ENCODE measurements around the gene AAMP.
A peak's percentile ranks its signal among the peaks of the same experiment; 100 is the strongest.

Gene AAMP

GRCh38 chr2:218217360-218218267 lies 52.3 kb downstream of the AAMP start:
- no peaks in the 10 kb centered on the region for H3K9me2 ChIP-seq (replicated peaks; ENCODE audit: insufficient read depth, low read length)
- peaks cover 4% of the 10 kb centered on the region; the same call in 1 of the 2 replicates for H4K20me1 ChIP-seq (ENCODE audit: insufficient read depth, low read length)
- peak overlapping the region; percentile 18; the same call in 1 of the 2 replicates for H2AFZ ChIP-seq (ENCODE audit: low read length)
- TF ChIP-seq CTCF (IDR thresholded peaks at IDR 0.05; ENCODE audit: low read length), result no peak
- TF ChIP-seq EZH2phosphoT487 (IDR thresholded peaks at IDR 0.05; ENCODE audit: low read length), result no peak
- no peak for TF ChIP-seq EZH2 (optimal IDR thresholded peaks at IDR 0.05; ENCODE audit: low read depth, low read length)
- peak overlapping the region; percentile 92 for H3K9ac ChIP-seq (ENCODE audit: low read length)
- H3K79me2 ChIP-seq (ENCODE audit: low read length), result peaks cover 64% of the 10 kb centered on the region
- peak overlapping the region; percentile 85 for H3K27ac ChIP-seq (ENCODE audit: low read length)
- H3K4me3 ChIP-seq (ENCODE audit: low read length), result peak overlapping the region; percentile 94
- no peaks in the 10 kb centered on the region for H3K9me3 ChIP-seq (replicated peaks; ENCODE audit: insufficient read depth, low read length)
- peaks cover 58% of the 10 kb centered on the region for H3F3A ChIP-seq (ENCODE audit: insufficient read depth, low read length)
- H3K27me3 ChIP-seq (replicated peaks; ENCODE audit: insufficient read depth, low read length), result no peaks in the 10 kb centered on the region
- peak overlapping the region; percentile 88 for H3K4me2 ChIP-seq (ENCODE audit: low read depth, low read length)
- H3K4me1 ChIP-seq (ENCODE audit: low read length), result peaks cover 28% of the 10 kb centered on the region
- H3K36me3 ChIP-seq (replicated peaks; ENCODE audit: insufficient read depth, low read length), result peaks cover 13% of the 10 kb centered on the region; the same call in 1 of the 2 replicates
- peak; percentile 40 for DNase-seq

GRCh38 chr2:218216674-218217359 lies 53.1 kb downstream of the AAMP start, which contains the start of gene ARPC2:
Gene ARPC2 (plus strand): TSS chr2:218217189. CDS start chr2:218217471, 282 bp downstream.
- Histone ChIP-seq H3K27ac (ENCODE audit: low read length) (peak within 1 kb of the TSS; percentile 85), H3K9me2 (replicated peaks; ENCODE audit: insufficient read depth, low read length) (no peaks in the 10 kb centered on the region), H3K4me1 (ENCODE audit: low read length) (peaks cover 20% of the 10 kb centered on the region), H4K20me1 (ENCODE audit: insufficient read depth, low read length) (peaks cover 4% of the 10 kb centered on the region; the same call in 1 of the 2 replicates), H3K9ac (ENCODE audit: low read length) (peak within 1 kb of the TSS; percentile 92), H3K4me2 (ENCODE audit: low read depth, low read length) (peak within 1 kb of the TSS; percentile 88), H3K4me3 (ENCODE audit: low read length) (peak within 1 kb of the TSS; percentile 94), H3K79me2 (ENCODE audit: low read length) (peaks cover 56% of the 10 kb centered on the region), H3K36me3 (replicated peaks; ENCODE audit: insufficient read depth, low read length) (peaks cover 10% of the 10 kb centered on the region; the same call in 1 of the 2 replicates), H3F3A (ENCODE audit: insufficient read depth, low read length) (peaks cover 52% of the 10 kb centered on the region), H3K27me3 (replicated peaks; ENCODE audit: insufficient read depth, low read length) (no peaks in the 10 kb centered on the region), H2AFZ (ENCODE audit: low read length) (peak within 1 kb of the TSS; percentile 98), H3K9me3 (replicated peaks; ENCODE audit: insufficient read depth, low read length) (no peaks in the 10 kb centered on the region)
- no peak for TF ChIP-seq EZH2 (optimal IDR thresholded peaks at IDR 0.05; ENCODE audit: low read depth, low read length)
- no peak for TF ChIP-seq CTCF (IDR thresholded peaks at IDR 0.05; ENCODE audit: low read length)
- no peak for TF ChIP-seq EZH2phosphoT487 (IDR thresholded peaks at IDR 0.05; ENCODE audit: low read length)
- peak; percentile 94 for DNase-seq

DNA sequence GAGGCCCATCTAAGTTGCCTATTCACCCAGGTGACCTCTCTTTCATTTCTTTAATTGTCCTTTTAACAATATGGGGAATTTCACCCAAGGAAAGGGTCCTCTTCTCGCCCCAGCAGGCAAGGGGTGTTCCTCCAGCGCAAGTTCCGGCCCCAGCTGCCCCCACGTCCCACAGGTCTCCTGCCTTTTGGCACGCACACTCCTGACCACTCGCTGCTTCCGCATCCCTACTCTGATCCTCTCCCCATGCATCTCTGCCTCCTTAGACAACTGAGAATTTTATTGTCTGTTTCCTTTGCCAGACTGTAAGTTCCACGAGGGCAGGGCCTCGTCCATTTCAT lies 53.6 kb downstream of the AAMP start:
- H3K4me2 ChIP-seq (ENCODE audit: low read depth, low read length), result peak overlapping the region; percentile 85
- H2AFZ ChIP-seq (ENCODE audit: low read length), result peak overlapping the region; percentile 98
- DNase-seq, result no peak
- TF ChIP-seq EZH2phosphoT487 (IDR thresholded peaks at IDR 0.05; ENCODE audit: low read length) (no peak), CTCF (IDR thresholded peaks at IDR 0.05; ENCODE audit: low read length) (no peak), EZH2 (optimal IDR thresholded peaks at IDR 0.05; ENCODE audit: low read depth, low read length) (no peak)
- H3K9me3 ChIP-seq (replicated peaks; ENCODE audit: insufficient read depth, low read length), result no peaks in the 10 kb centered on the region
- peak overlapping the region; percentile 92; the same call in 1 of the 2 replicates for H3K9ac ChIP-seq (ENCODE audit: low read length)
- peaks cover 5% of the 10 kb centered on the region; the same call in 1 of the 2 replicates for H3K36me3 ChIP-seq (replicated peaks; ENCODE audit: insufficient read depth, low read length)
- peak overlapping the region; percentile 94 for H3K4me3 ChIP-seq (ENCODE audit: low read length)
- no peaks in the 10 kb centered on the region for H3K27me3 ChIP-seq (replicated peaks; ENCODE audit: insufficient read depth, low read length)
- peak overlapping the region; percentile 60; the same call in 1 of the 2 replicates for H3K27ac ChIP-seq (ENCODE audit: low read length)
- peaks cover 51% of the 10 kb centered on the region for H3K79me2 ChIP-seq (ENCODE audit: low read length)
- peaks cover 48% of the 10 kb centered on the region for H3F3A ChIP-seq (ENCODE audit: insufficient read depth, low read length)
- H3K9me2 ChIP-seq (replicated peaks; ENCODE audit: insufficient read depth, low read length), result no peaks in the 10 kb centered on the region
- H4K20me1 ChIP-seq (ENCODE audit: insufficient read depth, low read length), result peaks cover under 1% of the 10 kb centered on the region; the same call in 1 of the 2 replicates
- peaks cover 15% of the 10 kb centered on the region for H3K4me1 ChIP-seq (ENCODE audit: low read length)
